GM11168 (cell line): Measurements from ENCODE around the gene IGFN1.

Experiments
- in situ Hi-C: fragments of 300-500 bp; cut with MboI; formaldehyde crosslinking; loops from one replicate; pipeline ENCODE4 v1.12.0; 2022; ENCODE audit warnings: low sequenced_read_pairs; ENCODE audit not compliant: unreplicated experiment

Gene IGFN1

GRCh38 chr1:201214461-201214860 is 23.8 kb downstream of the IGFN1 start:
- in situ Hi-C loops: no loop called here

- in situ Hi-C loops: no loop called here
Observed at GRCh38 chr1:201214886-201215285, 24.3 kb downstream of the IGFN1 start.

- in situ Hi-C loops: no loop called here
Observed at GRCh38 chr1:201215531-201216357, 25.1 kb downstream of the IGFN1 start.

GRCh38 chr1:201216395-201217085 is 25.9 kb downstream of the IGFN1 start:
- in situ Hi-C loops: no loop called here

GRCh38 chr1:201217146-201217545 is 26.5 kb downstream of the IGFN1 start:
- in situ Hi-C loops: no loop called here

- in situ Hi-C loops: no loop called here
Observed at GRCh38 chr1:201217851-201218250, 27.2 kb downstream of the IGFN1 start.

GRCh38 chr1:201218409-201218808 is 27.8 kb downstream of the IGFN1 start:
- in situ Hi-C loops: no loop called here

- in situ Hi-C loops: no loop called here
Observed at GRCh38 chr1:201219481-201220387, 29.1 kb downstream of the IGFN1 start.

GRCh38 chr1:201220388-201220715 is 29.7 kb downstream of the IGFN1 start:
- in situ Hi-C loops: no loop called here

GRCh38 chr1:201221201-201221846 is 30.7 kb downstream of the IGFN1 start:
- in situ Hi-C loops: no loop called here

GRCh38 chr1:201222125-201222524 is 31.5 kb downstream of the IGFN1 start:
- in situ Hi-C loops: no loop called here

- in situ Hi-C loops: no loop called here
Observed at GRCh38 chr1:201223852-201224665, 33.4 kb downstream of the IGFN1 start.

- in situ Hi-C loops: no loop called here
Observed at GRCh38 chr1:201224666-201225370, 34.2 kb downstream of the IGFN1 start.

GRCh38 chr1:201226178-201226514 is 35.5 kb downstream of the IGFN1 start:
- in situ Hi-C loops: no loop called here

GRCh38 chr1:201226859-201227488 is 36.4 kb downstream of the IGFN1 start:
- in situ Hi-C loops: no loop called here

GRCh38 chr1:201228011-201228983 is 37.7 kb downstream of the IGFN1 start:
- in situ Hi-C loops: no loop called here

GRCh38 chr1:201229095-201229494 is 38.5 kb downstream of the IGFN1 start:
- in situ Hi-C loops: no loop called here
